Measurements from ENCODE around the gene SUMO1. TPM values are rescaled to one million over a fixed set of nuclear protein-coding genes. Genes with fewer than 3 reads are reported as not detected.

Gene SUMO1
- total and polyA plus RNA-seq, 10 of the 15 experiments (the other 5 are each of a cell fraction or from before 2014, with no cell fraction given): 105 to 458 (median 199) TPM

DNA sequence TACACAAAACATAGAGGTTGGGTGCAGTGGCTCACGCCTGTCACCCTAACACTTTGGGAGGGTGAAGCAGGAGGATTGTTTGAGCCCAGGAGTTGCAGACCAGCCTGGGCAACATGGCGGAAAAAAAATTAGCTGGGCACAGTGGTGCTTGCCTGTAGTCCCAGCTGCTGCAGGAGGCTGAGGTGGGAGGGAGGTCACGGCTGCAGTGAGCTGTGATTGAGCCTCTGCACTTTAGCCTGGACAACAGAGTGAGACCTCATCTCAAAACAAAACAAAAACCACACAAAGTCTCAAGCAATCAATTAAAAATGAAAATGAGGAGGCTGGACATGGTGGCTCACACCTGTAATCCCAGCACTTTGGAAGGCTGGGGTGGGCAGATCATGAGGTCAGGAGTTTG, 32.1 kb upstream of the SUMO1 start (continued):
- TF ChIP-seq, protein P1, sequence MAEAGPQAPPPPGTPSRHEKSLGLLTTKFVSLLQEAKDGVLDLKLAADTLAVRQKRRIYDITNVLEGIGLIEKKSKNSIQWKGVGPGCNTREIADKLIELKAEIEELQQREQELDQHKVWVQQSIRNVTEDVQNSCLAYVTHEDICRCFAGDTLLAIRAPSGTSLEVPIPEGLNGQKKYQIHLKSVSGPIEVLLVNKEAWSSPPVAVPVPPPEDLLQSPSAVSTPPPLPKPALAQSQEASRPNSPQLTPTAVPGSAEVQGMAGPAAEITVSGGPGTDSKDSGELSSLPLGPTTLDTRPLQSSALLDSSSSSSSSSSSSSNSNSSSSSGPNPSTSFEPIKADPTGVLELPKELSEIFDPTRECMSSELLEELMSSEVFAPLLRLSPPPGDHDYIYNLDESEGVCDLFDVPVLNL (IDR thresholded peaks at IDR 0.05; ENCODE audit: low read depth, low read length): no peak
- no peak for TF ChIP-seq POLR2AphosphoS5 (IDR thresholded peaks at IDR 0.05; ENCODE audit: low read length)
- peak; percentile 35 to 36; a peak in 1 of 4 replicates for TF ChIP-seq IKZF2 (IDR thresholded peaks at IDR 0.05)
- TF ChIP-seq, protein P2, sequence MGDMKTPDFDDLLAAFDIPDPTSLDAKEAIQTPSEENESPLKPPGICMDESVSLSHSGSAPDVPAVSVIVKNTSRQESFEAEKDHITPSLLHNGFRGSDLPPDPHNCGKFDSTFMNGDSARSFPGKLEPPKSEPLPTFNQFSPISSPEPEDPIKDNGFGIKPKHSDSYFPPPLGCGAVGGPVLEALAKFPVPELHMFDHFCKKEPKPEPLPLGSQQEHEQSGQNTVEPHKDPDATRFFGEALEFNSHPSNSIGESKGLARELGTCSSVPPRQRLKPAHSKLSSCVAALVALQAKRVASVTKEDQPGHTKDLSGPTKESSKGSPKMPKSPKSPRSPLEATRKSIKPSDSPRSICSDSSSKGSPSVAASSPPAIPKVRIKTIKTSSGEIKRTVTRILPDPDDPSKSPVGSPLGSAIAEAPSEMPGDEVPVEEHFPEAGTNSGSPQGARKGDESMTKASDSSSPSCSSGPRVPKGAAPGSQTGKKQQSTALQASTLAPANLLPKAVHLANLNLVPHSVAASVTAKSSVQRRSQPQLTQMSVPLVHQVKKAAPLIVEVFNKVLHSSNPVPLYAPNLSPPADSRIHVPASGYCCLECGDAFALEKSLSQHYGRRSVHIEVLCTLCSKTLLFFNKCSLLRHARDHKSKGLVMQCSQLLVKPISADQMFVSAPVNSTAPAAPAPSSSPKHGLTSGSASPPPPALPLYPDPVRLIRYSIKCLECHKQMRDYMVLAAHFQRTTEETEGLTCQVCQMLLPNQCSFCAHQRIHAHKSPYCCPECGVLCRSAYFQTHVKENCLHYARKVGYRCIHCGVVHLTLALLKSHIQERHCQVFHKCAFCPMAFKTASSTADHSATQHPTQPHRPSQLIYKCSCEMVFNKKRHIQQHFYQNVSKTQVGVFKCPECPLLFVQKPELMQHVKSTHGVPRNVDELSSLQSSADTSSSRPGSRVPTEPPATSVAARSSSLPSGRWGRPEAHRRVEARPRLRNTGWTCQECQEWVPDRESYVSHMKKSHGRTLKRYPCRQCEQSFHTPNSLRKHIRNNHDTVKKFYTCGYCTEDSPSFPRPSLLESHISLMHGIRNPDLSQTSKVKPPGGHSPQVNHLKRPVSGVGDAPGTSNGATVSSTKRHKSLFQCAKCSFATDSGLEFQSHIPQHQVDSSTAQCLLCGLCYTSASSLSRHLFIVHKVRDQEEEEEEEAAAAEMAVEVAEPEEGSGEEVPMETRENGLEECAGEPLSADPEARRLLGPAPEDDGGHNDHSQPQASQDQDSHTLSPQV (IDR thresholded peaks at IDR 0.05): no peak
- no peak for TF ChIP-seq RB1 (IDR thresholded peaks at IDR 0.05; ENCODE audit: borderline replicate concordance)
- TF ChIP-seq RUNX3 (IDR thresholded peaks at IDR 0.05; ENCODE audit: low read length): peak; percentile 56
- no peak; the same call in 1 of the 2 replicates for TF ChIP-seq NBN (IDR thresholded peaks at IDR 0.05)
- TF ChIP-seq CREM (IDR thresholded peaks at IDR 0.05; ENCODE audit: low read depth): no peak
- peak; percentile 71; the same call in 1 of the 2 replicates for TF ChIP-seq YY1 (IDR thresholded peaks at IDR 0.05; ENCODE audit: low read depth, low read length)
- no peak for TF ChIP-seq SP1 (IDR thresholded peaks at IDR 0.05; ENCODE audit: low read depth, low read length)
- TF ChIP-seq, protein P3, sequence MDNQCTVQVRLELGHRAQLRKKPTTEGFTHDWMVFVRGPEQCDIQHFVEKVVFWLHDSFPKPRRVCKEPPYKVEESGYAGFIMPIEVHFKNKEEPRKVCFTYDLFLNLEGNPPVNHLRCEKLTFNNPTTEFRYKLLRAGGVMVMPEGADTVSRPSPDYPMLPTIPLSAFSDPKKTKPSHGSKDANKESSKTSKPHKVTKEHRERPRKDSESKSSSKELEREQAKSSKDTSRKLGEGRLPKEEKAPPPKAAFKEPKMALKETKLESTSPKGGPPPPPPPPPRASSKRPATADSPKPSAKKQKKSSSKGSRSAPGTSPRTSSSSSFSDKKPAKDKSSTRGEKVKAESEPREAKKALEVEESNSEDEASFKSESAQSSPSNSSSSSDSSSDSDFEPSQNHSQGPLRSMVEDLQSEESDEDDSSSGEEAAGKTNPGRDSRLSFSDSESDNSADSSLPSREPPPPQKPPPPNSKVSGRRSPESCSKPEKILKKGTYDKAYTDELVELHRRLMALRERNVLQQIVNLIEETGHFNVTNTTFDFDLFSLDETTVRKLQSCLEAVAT (IDR thresholded peaks at IDR 0.05): peak; percentile 38; the same call in 1 of the 2 replicates
- no peak for TF ChIP-seq PAX5 (IDR thresholded peaks at IDR 0.05; ENCODE audit: borderline replicate concordance, low read depth, low read length)
- no peak for TF ChIP-seq ZNF207 (IDR thresholded peaks at IDR 0.05; ENCODE audit: borderline replicate concordance)
- TF ChIP-seq, protein P4, sequence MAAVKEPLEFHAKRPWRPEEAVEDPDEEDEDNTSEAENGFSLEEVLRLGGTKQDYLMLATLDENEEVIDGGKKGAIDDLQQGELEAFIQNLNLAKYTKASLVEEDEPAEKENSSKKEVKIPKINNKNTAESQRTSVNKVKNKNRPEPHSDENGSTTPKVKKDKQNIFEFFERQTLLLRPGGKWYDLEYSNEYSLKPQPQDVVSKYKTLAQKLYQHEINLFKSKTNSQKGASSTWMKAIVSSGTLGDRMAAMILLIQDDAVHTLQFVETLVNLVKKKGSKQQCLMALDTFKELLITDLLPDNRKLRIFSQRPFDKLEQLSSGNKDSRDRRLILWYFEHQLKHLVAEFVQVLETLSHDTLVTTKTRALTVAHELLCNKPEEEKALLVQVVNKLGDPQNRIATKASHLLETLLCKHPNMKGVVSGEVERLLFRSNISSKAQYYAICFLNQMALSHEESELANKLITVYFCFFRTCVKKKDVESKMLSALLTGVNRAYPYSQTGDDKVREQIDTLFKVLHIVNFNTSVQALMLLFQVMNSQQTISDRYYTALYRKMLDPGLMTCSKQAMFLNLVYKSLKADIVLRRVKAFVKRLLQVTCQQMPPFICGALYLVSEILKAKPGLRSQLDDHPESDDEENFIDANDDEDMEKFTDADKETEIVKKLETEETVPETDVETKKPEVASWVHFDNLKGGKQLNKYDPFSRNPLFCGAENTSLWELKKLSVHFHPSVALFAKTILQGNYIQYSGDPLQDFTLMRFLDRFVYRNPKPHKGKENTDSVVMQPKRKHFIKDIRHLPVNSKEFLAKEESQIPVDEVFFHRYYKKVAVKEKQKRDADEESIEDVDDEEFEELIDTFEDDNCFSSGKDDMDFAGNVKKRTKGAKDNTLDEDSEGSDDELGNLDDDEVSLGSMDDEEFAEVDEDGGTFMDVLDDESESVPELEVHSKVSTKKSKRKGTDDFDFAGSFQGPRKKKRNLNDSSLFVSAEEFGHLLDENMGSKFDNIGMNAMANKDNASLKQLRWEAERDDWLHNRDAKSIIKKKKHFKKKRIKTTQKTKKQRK (IDR thresholded peaks at IDR 0.05; ENCODE audit: low read depth, low read length): no peak
- no peak for TF ChIP-seq HCFC1 (IDR thresholded peaks at IDR 0.05; ENCODE audit: low read length)
- TF ChIP-seq, protein P5, sequence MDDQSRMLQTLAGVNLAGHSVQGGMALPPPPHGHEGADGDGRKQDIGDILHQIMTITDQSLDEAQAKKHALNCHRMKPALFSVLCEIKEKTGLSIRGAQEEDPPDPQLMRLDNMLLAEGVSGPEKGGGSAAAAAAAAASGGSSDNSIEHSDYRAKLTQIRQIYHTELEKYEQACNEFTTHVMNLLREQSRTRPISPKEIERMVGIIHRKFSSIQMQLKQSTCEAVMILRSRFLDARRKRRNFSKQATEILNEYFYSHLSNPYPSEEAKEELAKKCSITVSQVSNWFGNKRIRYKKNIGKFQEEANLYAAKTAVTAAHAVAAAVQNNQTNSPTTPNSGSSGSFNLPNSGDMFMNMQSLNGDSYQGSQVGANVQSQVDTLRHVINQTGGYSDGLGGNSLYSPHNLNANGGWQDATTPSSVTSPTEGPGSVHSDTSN (IDR thresholded peaks at IDR 0.05; ENCODE audit: insufficient replicate concordance, low read depth, low read length): peak; percentile 15
